ENCODE measurements around the gene RAB8A. TPM values are rescaled to one million over a fixed set of nuclear protein-coding genes. Genes with fewer than 3 reads are reported as not detected.
A peak's percentile ranks its signal among the peaks of the same experiment; 100 is the strongest.

The RAB8A gene
- total and polyA plus RNA-seq, 9 of the 15 experiments (the other 6 are each of a cell fraction or from before 2014, with no cell fraction given): 11.2 to 102 (median 53.2) TPM

- TF ChIP-seq, protein P1, sequence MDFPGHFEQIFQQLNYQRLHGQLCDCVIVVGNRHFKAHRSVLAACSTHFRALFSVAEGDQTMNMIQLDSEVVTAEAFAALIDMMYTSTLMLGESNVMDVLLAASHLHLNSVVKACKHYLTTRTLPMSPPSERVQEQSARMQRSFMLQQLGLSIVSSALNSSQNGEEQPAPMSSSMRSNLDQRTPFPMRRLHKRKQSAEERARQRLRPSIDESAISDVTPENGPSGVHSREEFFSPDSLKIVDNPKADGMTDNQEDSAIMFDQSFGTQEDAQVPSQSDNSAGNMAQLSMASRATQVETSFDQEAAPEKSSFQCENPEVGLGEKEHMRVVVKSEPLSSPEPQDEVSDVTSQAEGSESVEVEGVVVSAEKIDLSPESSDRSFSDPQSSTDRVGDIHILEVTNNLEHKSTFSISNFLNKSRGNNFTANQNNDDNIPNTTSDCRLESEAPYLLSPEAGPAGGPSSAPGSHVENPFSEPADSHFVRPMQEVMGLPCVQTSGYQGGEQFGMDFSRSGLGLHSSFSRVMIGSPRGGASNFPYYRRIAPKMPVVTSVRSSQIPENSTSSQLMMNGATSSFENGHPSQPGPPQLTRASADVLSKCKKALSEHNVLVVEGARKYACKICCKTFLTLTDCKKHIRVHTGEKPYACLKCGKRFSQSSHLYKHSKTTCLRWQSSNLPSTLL (IDR thresholded peaks at IDR 0.05): no peak
- no peak for TF ChIP-seq SOX6 (IDR thresholded peaks at IDR 0.05)
- 0 out of 2 replicates have a peak, but pooled peaks have one; percentile 7 for TF ChIP-seq CBFA2T3 (IDR thresholded peaks at IDR 0.05)
- no peak for TF ChIP-seq CREM (IDR thresholded peaks at IDR 0.05; ENCODE audit: low read depth)
- no peak for TF ChIP-seq MTF1 (CRISPR knock-in tag; IDR thresholded peaks at IDR 0.05; ENCODE audit: borderline replicate concordance)
- TF ChIP-seq NELFE (IDR thresholded peaks at IDR 0.05; ENCODE audit: insufficient read depth, insufficient read length): no peak
- TF ChIP-seq ZNF384 (IDR thresholded peaks at IDR 0.05; ENCODE audit: low read depth, low read length): peak; percentile 67
- no peak for TF ChIP-seq ZNF12 (CRISPR knock-in tag; IDR thresholded peaks at IDR 0.05)
- peak; percentile 41; the same call in 1 of the 2 replicates for TF ChIP-seq DPF2 (IDR thresholded peaks at IDR 0.05)
- TF ChIP-seq MAFG (tag; conservative IDR thresholded peaks at IDR 0.05): peak; percentile 81
- no peak for TF ChIP-seq HEY1 (CRISPR knock-in tag; IDR thresholded peaks at IDR 0.05; ENCODE audit: borderline replicate concordance)
- no peak for TF ChIP-seq EP300 (IDR thresholded peaks at IDR 0.05; ENCODE audit: low read length)
- no peak for TF ChIP-seq MECOM (CRISPR knock-in tag; IDR thresholded peaks at IDR 0.05)
- TF ChIP-seq TRIM24 (IDR thresholded peaks at IDR 0.05): peak in 1 of 2 experiments; percentile 51; a peak in 2 of 4 replicates
- TF ChIP-seq LCOR (CRISPR knock-in tag; IDR thresholded peaks at IDR 0.05): no peak
- no peak for TF ChIP-seq ZNF766 (CRISPR knock-in tag; conservative IDR thresholded peaks at IDR 0.05)
- TF ChIP-seq ZNF41 (CRISPR knock-in tag; conservative IDR thresholded peaks at IDR 0.05): no peak
These were observed 19.9 kb upstream of the RAB8A start (continued) for GRCh38 chr19:16091546-16092475.
